Activated naive CD4-positive, alpha-beta T cell treated with anti-CD3 and anti-CD28 coated beads, Interleukin-2, amount 50 U/mL, for 72 hours (primary cell): ENCODE results near the gene DIS3L2. TPM values are rescaled to one million over a fixed set of nuclear protein-coding genes. Genes with fewer than 3 reads are reported as not detected.
"Not testable (repeated sequence)": the region's sequence is repeated elsewhere in the genome, so short reads cannot be mapped to it uniquely, and the experiment has no call there.

ENCODE experiments used
- ATAC-seq, 2 donors: fragments of 150-1000 bp; cut with Tn5 transposase; 2 replicates each; pipeline ENCODE4 v1.10.0; 2021; ENCODE audit warnings: mild to moderate bottlenecking in 2 of 2, moderate library complexity in 2 of 2
- DNase-seq, 2 donors: peaks; one replicate each; pipeline ENCODE4 v3.0.0; 2021 to 2022; ENCODE audit warnings: low spot score in 2 of 2
- H3K27ac Mint-ChIP-seq, 2 donors: one replicate each; pipeline ENCODE4 v1.8.0; 2022; ENCODE audit warnings: mild to moderate bottlenecking in 2 of 2, mixed read lengths in 2 of 2
- H3K36me3 Mint-ChIP-seq, 2 donors: one replicate each; pipeline ENCODE4 v1.8.0; 2022; ENCODE audit warnings: mixed read lengths in 2 of 2
- H3K9me3 Mint-ChIP-seq, 2 donors: one replicate each; pipeline ENCODE4 v1.8.0; 2022; ENCODE audit warnings: mixed read lengths in 2 of 2
- total RNA-seq, 2 donors: library from RNA; stranded (reverse); gene quantifications; one replicate each; pipeline ENCODE4 v1.2.3, GENCODE V29; 2022

DIS3L2 gene
- total RNA-seq, 2 donors from 2014 or later = 19.9 to 44.0 TPM

- H3K36me3 Mint-ChIP-seq = no peaks in the 10 kb centered on the region
- no peak for ATAC-seq
- no peak overlapping the region for H3K27ac Mint-ChIP-seq
- no peak for DNase-seq
- no peaks in the 10 kb centered on the region for H3K9me3 Mint-ChIP-seq
Observed at GRCh38 chr2:231939022-231939421, 22.5 kb upstream of the DIS3L2 start.

DNA sequence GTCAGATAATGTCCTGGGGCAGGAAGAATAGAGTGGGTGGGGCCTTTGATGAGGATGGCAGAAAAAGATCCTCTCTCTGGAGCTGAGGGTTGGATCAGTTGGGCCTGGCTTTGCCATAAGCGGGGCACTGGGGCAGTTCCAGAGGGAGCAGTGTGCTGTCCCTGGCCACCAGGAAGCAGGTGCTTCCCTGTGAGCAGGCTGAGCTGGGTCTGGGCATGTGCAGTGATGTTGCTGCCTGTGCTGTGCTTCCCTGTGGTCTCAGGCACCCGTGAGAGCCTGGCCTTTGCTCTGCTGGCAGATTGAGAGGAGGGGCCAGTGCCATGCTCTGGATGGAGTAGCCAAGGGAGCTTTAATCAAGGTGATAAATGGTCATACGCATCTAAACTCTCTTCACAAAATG is 20.7 kb upstream of the DIS3L2 start:
- H3K27ac Mint-ChIP-seq = no peak overlapping the region
- H3K36me3 Mint-ChIP-seq = no peaks in the 10 kb centered on the region
- no peaks in the 10 kb centered on the region for H3K9me3 Mint-ChIP-seq
- no peak for ATAC-seq
- no peak for DNase-seq

GRCh38 chr2:231941673-231942072 is 19.8 kb upstream of the DIS3L2 start:
- no peaks in the 10 kb centered on the region for H3K36me3 Mint-ChIP-seq
- DNase-seq (no peak), ATAC-seq (no peak)
- no peaks in the 10 kb centered on the region for H3K9me3 Mint-ChIP-seq
- H3K27ac Mint-ChIP-seq = no peak overlapping the region

DNA sequence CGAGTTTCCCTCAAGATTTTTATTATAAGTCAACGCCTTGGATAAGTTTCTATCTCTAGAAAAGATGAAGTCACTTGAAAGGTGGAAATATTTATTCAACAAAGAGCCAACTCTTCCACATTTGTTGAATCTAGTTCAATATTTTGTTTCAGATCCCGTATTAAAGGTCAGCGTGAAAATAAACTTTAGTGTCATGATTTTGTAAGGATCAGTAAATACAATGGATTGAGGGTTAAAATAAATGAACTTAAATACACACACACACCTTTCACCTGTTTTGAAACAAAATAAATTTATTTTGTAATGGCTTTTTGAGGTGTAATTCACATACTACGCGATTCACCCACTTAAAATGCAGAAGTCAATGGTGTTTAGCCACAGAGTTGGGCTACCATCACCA is 19.3 kb upstream of the DIS3L2 start:
- DNase-seq = no peak
- H3K36me3 Mint-ChIP-seq = no peaks in the 10 kb centered on the region
- H3K27ac Mint-ChIP-seq = no peak overlapping the region
- no peaks in the 10 kb centered on the region for H3K9me3 Mint-ChIP-seq
- no peak for ATAC-seq

DNA sequence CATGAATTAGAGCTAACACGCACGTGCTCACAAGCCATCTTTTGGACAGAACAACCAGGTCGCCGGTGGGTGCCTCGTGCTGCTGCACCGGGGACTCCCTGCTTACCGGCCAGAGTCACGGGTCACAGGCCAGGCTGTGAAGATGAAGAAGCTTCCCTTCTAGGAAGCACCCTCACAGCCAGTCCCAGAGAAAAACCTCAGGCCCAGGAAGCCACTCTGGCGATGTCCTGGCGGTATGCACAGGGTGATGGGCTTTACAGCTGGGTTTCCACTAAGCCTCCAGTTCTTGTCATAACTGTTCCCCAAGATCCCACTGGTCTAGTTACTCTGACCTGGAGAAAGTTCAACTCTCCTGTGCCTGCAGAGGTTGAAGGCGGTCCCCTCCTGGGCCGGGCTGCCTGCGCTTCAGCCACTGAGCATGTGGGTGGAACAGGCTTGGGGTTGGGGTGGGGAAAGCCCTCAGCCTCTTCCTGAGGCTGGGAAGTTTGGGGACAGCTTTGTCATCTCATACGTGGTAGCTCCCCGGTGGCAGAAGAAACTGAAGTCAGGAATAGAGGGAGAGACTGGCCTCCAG is 15.2 kb upstream of the DIS3L2 start:
- Mint-ChIP-seq H3K27ac (no peak overlapping the region), H3K9me3 (peaks cover 0 to 4% of the 10 kb centered on the region in 2 donors), H3K36me3 (no peaks in the 10 kb centered on the region)
- ATAC-seq (no peak), DNase-seq (no peak)

DNA sequence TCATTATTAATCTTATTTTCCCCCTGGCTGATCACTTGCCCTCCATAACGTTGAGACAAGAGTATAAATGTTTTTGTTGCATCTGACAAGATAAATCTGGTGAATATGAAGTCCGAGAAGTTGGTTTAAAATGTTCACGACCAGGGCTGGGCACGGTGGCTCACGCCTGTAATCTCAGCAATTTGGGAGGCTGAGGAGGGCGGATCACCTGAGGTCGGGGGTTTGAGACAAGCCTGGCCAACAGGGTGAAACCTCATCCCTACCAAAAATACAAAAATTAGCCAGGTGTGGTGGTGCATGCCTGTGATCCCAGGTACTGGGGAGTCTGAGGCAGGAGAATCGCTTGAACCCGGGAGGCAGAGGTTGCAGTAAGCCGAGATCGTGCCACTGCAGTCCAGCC is 14.4 kb upstream of the DIS3L2 start:
- H3K9me3 Mint-ChIP-seq, H3K36me3 Mint-ChIP-seq, ATAC-seq, DNase-seq, H3K27ac Mint-ChIP-seq: not testable (repeated sequence)

DNA sequence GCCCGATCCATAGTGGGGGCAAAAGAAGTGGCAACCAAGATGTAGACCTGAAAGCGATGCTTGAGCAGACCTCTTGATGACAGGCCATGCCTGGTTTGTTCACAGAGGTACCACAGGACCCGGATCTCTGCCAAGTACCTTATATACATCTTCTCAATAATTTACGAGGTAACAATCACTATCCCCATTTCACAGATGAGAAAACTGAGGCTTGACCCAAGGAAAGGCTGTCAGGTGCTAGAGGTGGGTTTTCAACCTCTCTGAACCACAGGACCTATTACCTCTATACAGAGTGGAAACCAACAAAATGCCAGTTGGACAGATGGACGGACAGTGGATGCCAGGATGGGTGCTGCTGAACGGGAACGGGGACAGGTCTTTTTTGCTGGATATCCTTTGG is 13.8 kb upstream of the DIS3L2 start:
- no peak overlapping the region for H3K27ac Mint-ChIP-seq
- DNase-seq = no peak
- H3K9me3 Mint-ChIP-seq = peaks cover 0 to 4% of the 10 kb centered on the region in 2 donors
- no peak for ATAC-seq
- no peaks in the 10 kb centered on the region for H3K36me3 Mint-ChIP-seq

GRCh38 chr2:231951452-231952035 is 10.0 kb upstream of the DIS3L2 start:
- peaks cover 0 to 4% of the 10 kb centered on the region in 2 donors for H3K9me3 Mint-ChIP-seq
- H3K27ac Mint-ChIP-seq = no peak overlapping the region
- no peaks in the 10 kb centered on the region for H3K36me3 Mint-ChIP-seq
- DNase-seq (no peak), ATAC-seq (no peak)

DNA sequence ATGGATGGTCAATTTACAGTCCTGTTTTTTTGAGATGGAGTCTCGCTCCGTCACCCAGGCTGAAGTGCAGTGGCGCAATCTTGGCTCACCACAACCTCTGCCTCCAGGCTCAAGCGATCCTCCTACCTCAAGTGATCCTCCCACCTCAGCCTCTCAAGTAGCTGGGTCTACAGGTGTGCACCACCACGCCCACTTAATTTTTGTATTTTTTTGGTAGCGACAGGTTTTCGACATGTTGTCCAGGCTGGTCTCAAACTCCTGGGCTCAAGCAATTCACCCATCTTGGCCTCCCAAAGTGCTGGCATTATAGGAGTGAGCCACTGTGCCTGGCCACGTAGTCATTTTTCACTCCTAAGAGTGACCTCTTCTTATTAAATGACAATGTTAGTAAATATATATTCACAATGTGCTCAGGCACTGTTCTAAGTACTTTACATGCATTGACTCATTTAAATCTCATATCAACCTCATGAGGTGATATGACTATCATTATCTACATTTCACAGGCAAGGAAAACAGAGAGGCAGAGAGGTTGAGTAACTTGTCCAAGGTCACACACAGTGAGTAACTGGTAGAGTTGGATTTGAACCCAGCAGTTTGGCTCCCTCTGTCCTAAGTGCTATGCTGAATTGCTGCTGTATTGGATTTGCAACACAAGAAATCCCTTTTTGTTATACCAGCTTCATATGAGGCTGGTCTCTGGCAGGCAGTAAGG is 5.6 kb upstream of the DIS3L2 start:
- ATAC-seq = peak in 1 of 2 donors; percentile 63
- Mint-ChIP-seq H3K27ac (no peak overlapping the region), H3K9me3 (peaks cover 0 to 2% of the 10 kb centered on the region in 2 donors), H3K36me3 (peaks cover 2 to 3% of the 10 kb centered on the region in 2 donors)
- no peak for DNase-seq

- ATAC-seq (no peak), DNase-seq (no peak)
- no peak overlapping the region for H3K27ac Mint-ChIP-seq
- no peaks in the 10 kb centered on the region for H3K9me3 Mint-ChIP-seq
- H3K36me3 Mint-ChIP-seq = peaks cover 14 to 17% of the 10 kb centered on the region in 2 donors
Observed at GRCh38 chr2:231957913-231958763, 3.4 kb upstream of the DIS3L2 start.

DNA sequence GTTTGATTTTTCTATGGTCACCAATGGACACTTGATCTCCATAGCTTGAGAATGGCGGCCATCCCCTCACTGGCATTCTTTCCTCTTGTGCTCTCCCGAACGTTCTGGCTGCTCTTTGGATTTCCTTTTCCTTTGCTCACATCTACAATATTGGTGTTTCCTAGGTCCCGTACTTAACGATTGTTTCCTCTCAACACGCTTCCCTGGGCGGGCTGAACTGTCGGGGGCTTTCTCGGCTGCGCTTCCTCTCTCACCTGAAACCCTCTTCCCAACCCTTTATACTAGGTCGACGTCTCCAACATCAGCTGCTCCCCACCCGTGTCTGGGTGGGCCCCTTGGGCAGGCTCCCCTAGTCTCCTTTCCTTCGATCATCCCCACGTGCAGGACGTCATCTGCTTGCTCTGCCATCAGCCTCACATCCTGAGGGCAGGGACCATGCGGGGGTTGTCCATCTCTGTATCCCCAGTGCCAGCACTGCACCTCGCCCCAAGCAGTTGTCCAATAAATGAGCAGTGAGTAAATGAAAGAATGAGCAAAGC is 634 bp upstream of the DIS3L2 start:
- ATAC-seq (no peak), DNase-seq (peak in 1 of 2 donors; percentile 54)
- Mint-ChIP-seq H3K27ac (peak overlapping the region; percentile 46 to 89), H3K36me3 (peaks cover 14 to 21% of the 10 kb centered on the region in 2 donors), H3K9me3 (no peaks in the 10 kb centered on the region)

GRCh38 chr2:231965102-231965501 is 3.6 kb downstream of the DIS3L2 start:
- Mint-ChIP-seq H3K9me3 (peaks cover 4 to 5% of the 10 kb centered on the region in 2 donors), H3K27ac (no peak overlapping the region), H3K36me3 (peaks cover 14 to 31% of the 10 kb centered on the region in 2 donors)
- ATAC-seq (peak in 1 of 2 donors; percentile 16), DNase-seq (no peak)

DNA sequence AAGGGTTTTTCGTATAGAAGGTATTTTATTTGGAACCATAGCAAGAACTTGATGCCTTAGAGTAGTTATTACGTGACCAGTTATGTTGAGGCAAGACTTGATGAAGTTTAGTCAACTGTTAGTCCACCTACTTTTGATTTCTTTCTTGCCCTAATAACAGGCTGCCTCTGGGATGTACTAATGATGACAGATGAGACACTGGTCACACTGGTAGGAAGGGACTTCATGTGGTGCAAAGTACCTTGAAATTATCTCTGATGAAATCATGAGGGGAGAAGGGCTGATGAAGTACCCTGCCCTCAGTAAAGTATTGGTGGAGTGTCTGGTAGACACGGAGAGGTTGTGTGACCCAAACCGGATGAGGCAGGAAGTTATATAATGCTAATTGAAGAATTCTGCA is 5.4 kb downstream of the DIS3L2 start:
- H3K27ac Mint-ChIP-seq = no peak overlapping the region
- H3K36me3 Mint-ChIP-seq = peaks cover 6 to 22% of the 10 kb centered on the region in 2 donors
- DNase-seq (no peak), ATAC-seq (no peak)
- H3K9me3 Mint-ChIP-seq = peaks cover 4 to 5% of the 10 kb centered on the region in 2 donors

DNA sequence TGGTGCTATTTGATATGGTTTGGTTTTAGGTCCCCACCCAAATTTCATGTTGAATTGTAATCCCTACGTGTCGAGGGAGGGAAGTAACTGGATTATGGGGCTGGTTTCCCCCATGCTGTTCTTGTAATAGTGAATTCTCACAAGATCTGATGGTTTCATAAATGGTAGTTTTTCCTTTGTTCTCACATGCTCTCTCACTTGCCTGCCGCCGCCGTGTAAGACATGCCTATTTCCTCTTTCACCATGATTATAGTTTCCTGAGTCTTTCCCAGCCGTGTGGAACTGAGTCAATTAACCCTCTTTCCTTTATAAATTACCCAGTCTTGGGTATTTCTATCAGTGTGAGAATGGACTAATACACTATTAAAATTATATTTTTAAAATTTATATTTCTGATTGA is 7.3 kb downstream of the DIS3L2 start:
- ATAC-seq (no peak), DNase-seq (no peak)
- peaks cover 4 to 5% of the 10 kb centered on the region in 2 donors for H3K9me3 Mint-ChIP-seq
- no peak overlapping the region for H3K27ac Mint-ChIP-seq
- peaks cover 0 to 14% of the 10 kb centered on the region in 2 donors for H3K36me3 Mint-ChIP-seq

DNA sequence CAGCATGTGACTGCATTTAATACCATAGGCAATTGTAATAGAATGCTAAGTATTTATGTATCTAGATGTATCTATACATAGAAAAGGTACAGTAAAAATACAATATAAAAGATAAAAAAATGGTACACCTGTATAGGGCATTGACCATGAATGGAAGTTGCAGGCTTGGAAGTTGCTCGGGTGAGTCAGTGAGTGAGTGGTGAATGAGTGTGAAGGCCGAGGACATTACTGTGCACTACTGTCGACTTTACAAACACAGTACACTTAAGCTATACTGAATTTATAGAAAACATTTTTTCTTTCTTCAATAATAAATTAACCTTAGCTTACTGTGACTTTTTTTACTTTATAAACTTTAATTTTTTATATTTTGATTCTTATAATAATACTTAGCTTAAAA is 8.9 kb downstream of the DIS3L2 start:
- Mint-ChIP-seq H3K27ac (no peak overlapping the region), H3K36me3 (peaks cover 0 to 14% of the 10 kb centered on the region in 2 donors), H3K9me3 (peaks cover 4 to 5% of the 10 kb centered on the region in 2 donors)
- DNase-seq (no peak), ATAC-seq (no peak)

- DNase-seq (no peak), ATAC-seq (no peak)
- Mint-ChIP-seq H3K9me3 (no peaks in the 10 kb centered on the region), H3K27ac (no peak overlapping the region), H3K36me3 (peaks cover 0 to 4% of the 10 kb centered on the region in 2 donors)
Observed at GRCh38 chr2:231975001-231975400, 13.5 kb downstream of the DIS3L2 start.

DNA sequence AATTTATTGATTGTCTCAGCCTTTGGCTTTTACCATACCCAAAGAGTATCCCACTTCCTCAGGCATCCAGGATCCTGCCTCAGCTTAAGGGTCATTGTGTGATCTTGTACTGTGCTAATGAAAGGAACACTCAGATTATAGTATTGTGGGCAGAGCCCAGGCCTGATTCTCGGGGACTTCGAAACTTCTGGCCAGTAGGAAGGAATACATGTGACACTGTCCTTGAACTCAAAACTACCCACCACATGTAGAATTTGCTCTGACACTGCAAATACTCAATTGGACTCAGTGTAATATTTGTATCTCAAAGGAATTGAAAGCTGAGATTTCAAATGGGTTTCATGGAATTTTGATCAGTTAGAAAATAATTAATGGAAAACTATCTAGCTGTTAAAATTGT is 15.9 kb downstream of the DIS3L2 start:
- Mint-ChIP-seq H3K27ac (no peak overlapping the region), H3K9me3 (no peaks in the 10 kb centered on the region), H3K36me3 (peaks cover 0 to 4% of the 10 kb centered on the region in 2 donors)
- ATAC-seq (no peak), DNase-seq (no peak)
